CD4-positive, CD25-positive, alpha-beta regulatory T cell (primary cell): ENCODE measurements around the gene DNAH7. TPM values are rescaled to one million over a fixed set of nuclear protein-coding genes. Genes with fewer than 3 reads are reported as not detected.
"Not testable (repeated sequence)": the region's sequence is repeated elsewhere in the genome, so short reads cannot be mapped to it uniquely, and the experiment has no call there.

Source experiments
- ATAC-seq, 2 donors: fragments of 150-1000 bp; cut with Tn5 transposase; one replicate each; pipeline ENCODE4 v1.10.0; 2021; ENCODE audit warnings: low read depth in 2 of 2, moderate number of reproducible peaks in 2 of 2, moderate library complexity in 1 of 2
- DNase-seq, 3 donors: peaks; one replicate each; pipeline versions ENCODE4 v3.0.0 to v3.0.0-alpha.2; 2012 to 2022; ENCODE audit warnings: mixed read lengths in 1 of 3
- H3K27ac ChIP-seq: one replicate; pipeline ENCODE4 v1.7.0; 2013; ENCODE audit warnings: mild to moderate bottlenecking, low read length; ENCODE audit not compliant: insufficient read depth, poor library complexity, severe bottlenecking
- H3K27me3 ChIP-seq: one replicate; pipeline ENCODE4 v1.7.0; 2013; ENCODE audit warnings: low read length; ENCODE audit not compliant: control insufficient read depth, insufficient read depth
- H3K36me3 ChIP-seq: one replicate; pipeline ENCODE4 v1.7.0; 2013; ENCODE audit warnings: mild to moderate bottlenecking, low read length, moderate library complexity; ENCODE audit not compliant: control insufficient read depth, insufficient read depth
- H3K4me1 ChIP-seq: 2 replicates; pipeline ENCODE4 v1.7.0; 2013; ENCODE audit warnings: mild to moderate bottlenecking, low read length; ENCODE audit not compliant: insufficient read depth, control insufficient read depth, poor library complexity, severe bottlenecking
- H3K4me3 ChIP-seq: one replicate; pipeline ENCODE4 v1.7.0; 2013; ENCODE audit warnings: low read depth, mild to moderate bottlenecking, low read length, moderate library complexity
- H3K9me3 ChIP-seq, 2 experiments: 1 replicate in 1 of 2; 2 replicates in 1 of 2; pipeline ENCODE4 v1.7.0; 2013; ENCODE audit warnings: low read length in 2 of 2, mild to moderate bottlenecking in 1 of 2, moderate library complexity in 1 of 2; ENCODE audit not compliant: control insufficient read depth in 2 of 2
- H3K27ac Mint-ChIP-seq, 3 donors: one replicate each; pipeline ENCODE4 v1.8.0; 2020 to 2022; ENCODE audit warnings: mild to moderate bottlenecking in 3 of 3, mixed read lengths in 3 of 3, moderate library complexity in 2 of 3
- H3K27me3 Mint-ChIP-seq: one replicate; pipeline ENCODE4 v1.8.0; 2022; ENCODE audit warnings: mild to moderate bottlenecking, mixed read lengths
- H3K36me3 Mint-ChIP-seq: one replicate; pipeline ENCODE4 v1.8.0; 2020; ENCODE audit warnings: mixed read lengths
- H3K4me1 Mint-ChIP-seq, 4 donors: one replicate each; pipeline ENCODE4 v1.8.0; 2020 to 2022; ENCODE audit warnings: mixed read lengths in 4 of 4, mild to moderate bottlenecking in 1 of 4
- H3K4me3 Mint-ChIP-seq, 4 donors: one replicate each; pipeline ENCODE4 v1.8.0; 2020 to 2022; ENCODE audit warnings: mild to moderate bottlenecking in 4 of 4, mixed read lengths in 4 of 4, moderate library complexity in 3 of 4
- H3K9me3 Mint-ChIP-seq, 7 donors: one replicate each; pipeline ENCODE4 v1.8.0; 2020 to 2022; ENCODE audit warnings: mixed read lengths in 7 of 7, mild to moderate bottlenecking in 3 of 7, moderate library complexity in 2 of 7
- polyA plus RNA-seq, 4 donors: library from polyadenylated mRNA; unstranded; fragments of 300-500 nt; fragmentation: Illumina TruSeq; gene quantifications; one replicate each; pipeline ENCODE4 v1.2.3, GENCODE V29; 2021
- total RNA-seq: library from RNA; stranded (reverse); gene quantifications from one replicate; pipeline ENCODE4 v1.2.3, GENCODE V29; 2022

DNAH7 gene
- total and polyA plus RNA-seq, 5 donors from 2014 or later, result not detected

GRCh38 chr2:195945056-195945455, 123.6 kb downstream of the DNAH7 start:
- Mint-ChIP-seq H3K4me3 (no peak overlapping the region), H3K27me3 (no peaks in the 10 kb centered on the region), H3K4me1 (no peaks in the 10 kb centered on the region), H3K36me3 (no peaks in the 10 kb centered on the region), H3K27ac (no peak overlapping the region), H3K9me3 (peaks cover 0 to 15% (median 5%) of the 10 kb centered on the region in 7 donors)
- no peak for ATAC-seq
- H3K27me3 ChIP-seq, result no peaks in the 10 kb centered on the region
- H3K9me3 ChIP-seq, result no peaks in the 10 kb centered on the region
- DNase-seq, result no peak
- H3K36me3 ChIP-seq, result no peaks in the 10 kb centered on the region
- no peak overlapping the region for H3K4me3 ChIP-seq
- no peaks in the 10 kb centered on the region for H3K4me1 ChIP-seq
- H3K27ac ChIP-seq, result no peak overlapping the region

DNA sequence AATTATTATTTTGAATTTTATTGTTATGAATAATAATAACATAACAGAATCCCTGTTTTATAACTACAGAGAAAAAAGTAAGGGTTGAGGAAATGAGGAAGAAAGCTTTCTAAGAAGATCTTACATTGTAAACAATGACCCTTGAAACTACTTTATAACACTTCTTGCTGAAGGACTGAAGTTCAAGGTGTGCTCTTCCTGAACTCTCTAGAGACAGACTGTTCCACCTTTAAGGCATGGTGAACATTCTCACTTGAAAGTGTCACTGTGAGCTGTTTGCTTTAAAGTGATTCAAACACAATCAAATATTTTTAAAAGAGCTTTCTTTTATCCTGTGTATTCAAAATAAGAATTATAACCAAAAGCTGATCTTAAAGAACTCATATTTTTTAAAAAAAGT, 131.5 kb downstream of the DNAH7 start:
- Histone ChIP-seq H3K36me3 (no peaks in the 10 kb centered on the region), H3K4me3 (no peak overlapping the region), H3K27me3 (no peaks in the 10 kb centered on the region), H3K9me3 (no peaks in the 10 kb centered on the region), H3K4me1 (no peaks in the 10 kb centered on the region), H3K27ac (no peak overlapping the region)
- H3K36me3 Mint-ChIP-seq, result no peaks in the 10 kb centered on the region
- no peak overlapping the region for H3K4me3 Mint-ChIP-seq
- H3K4me1 Mint-ChIP-seq, result no peaks in the 10 kb centered on the region
- H3K27me3 Mint-ChIP-seq, result no peaks in the 10 kb centered on the region
- ATAC-seq (no peak), DNase-seq (no peak)
- peaks cover 0 to 7% (median 0%) of the 10 kb centered on the region in 7 donors for H3K9me3 Mint-ChIP-seq
- no peak overlapping the region for H3K27ac Mint-ChIP-seq

DNA sequence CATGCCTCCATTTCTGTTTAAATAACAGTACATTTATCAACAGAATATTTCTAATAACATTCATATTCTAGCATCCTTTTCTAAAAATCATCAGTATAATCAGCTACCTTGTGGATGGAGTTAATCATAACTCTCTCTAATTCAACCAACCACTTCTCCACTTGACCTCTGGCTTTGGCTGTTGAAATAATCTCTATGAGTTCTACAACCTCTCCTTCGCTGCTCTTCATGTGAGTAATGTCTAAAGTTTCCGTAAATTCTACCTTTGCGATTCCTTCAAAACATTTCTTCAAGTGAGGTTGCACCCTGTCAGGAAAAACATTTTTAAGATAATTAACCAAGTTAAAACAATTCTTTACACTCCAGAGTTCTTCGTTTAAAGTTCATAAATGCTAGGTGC, 134.2 kb downstream of the DNAH7 start:
- H3K36me3 ChIP-seq, result no peaks in the 10 kb centered on the region
- H3K9me3 ChIP-seq, result no peaks in the 10 kb centered on the region
- no peak overlapping the region for H3K4me3 ChIP-seq
- Mint-ChIP-seq H3K4me1 (no peaks in the 10 kb centered on the region), H3K27ac (no peak overlapping the region), H3K4me3 (no peak overlapping the region), H3K9me3 (peaks cover 0 to 1% (median 0%) of the 10 kb centered on the region in 7 donors), H3K27me3 (no peaks in the 10 kb centered on the region), H3K36me3 (no peaks in the 10 kb centered on the region)
- no peaks in the 10 kb centered on the region for H3K4me1 ChIP-seq
- no peaks in the 10 kb centered on the region for H3K27me3 ChIP-seq
- DNase-seq (no peak), ATAC-seq (no peak)
- no peak overlapping the region for H3K27ac ChIP-seq

- no peaks in the 10 kb centered on the region for H3K4me1 ChIP-seq
- Mint-ChIP-seq H3K27ac (no peak overlapping the region), H3K4me1 (no peaks in the 10 kb centered on the region), H3K9me3 (peaks cover 0 to 1% (median 0%) of the 10 kb centered on the region in 7 donors), H3K27me3 (no peaks in the 10 kb centered on the region), H3K4me3 (no peak overlapping the region), H3K36me3 (no peaks in the 10 kb centered on the region)
- DNase-seq, result no peak
- no peaks in the 10 kb centered on the region for H3K9me3 ChIP-seq
- no peak overlapping the region for H3K4me3 ChIP-seq
- no peaks in the 10 kb centered on the region for H3K36me3 ChIP-seq
- no peaks in the 10 kb centered on the region for H3K27me3 ChIP-seq
- no peak for ATAC-seq
- no peak overlapping the region for H3K27ac ChIP-seq
These were observed 139.1 kb downstream of the DNAH7 start for GRCh38 chr2:195929531-195929930.

DNA sequence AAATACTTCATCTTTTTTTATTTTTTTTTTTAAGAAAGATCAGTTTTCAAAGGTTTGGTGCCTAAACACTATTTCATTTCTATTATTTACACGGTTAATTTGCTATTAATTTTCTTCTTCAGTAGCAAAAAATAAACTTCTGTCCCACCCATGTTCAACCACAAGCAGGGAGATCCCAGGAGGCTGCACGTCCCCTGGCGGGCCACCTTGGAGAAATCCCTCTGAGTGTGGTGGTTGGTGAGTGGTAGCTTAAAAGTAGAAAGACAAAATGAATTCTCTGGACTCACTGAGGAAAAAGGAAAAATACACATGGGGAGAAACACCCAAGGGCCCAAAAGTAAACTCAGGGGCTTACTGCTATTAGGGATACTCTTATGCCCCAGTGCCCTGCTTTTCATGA, 143.5 kb downstream of the DNAH7 start:
- no peaks in the 10 kb centered on the region for H3K4me1 ChIP-seq
- Mint-ChIP-seq H3K4me3 (no peak overlapping the region), H3K4me1 (no peaks in the 10 kb centered on the region), H3K9me3 (peaks cover 0 to 3% (median 1%) of the 10 kb centered on the region in 7 donors), H3K27me3 (no peaks in the 10 kb centered on the region), H3K27ac (no peak overlapping the region), H3K36me3 (no peaks in the 10 kb centered on the region)
- no peaks in the 10 kb centered on the region for H3K9me3 ChIP-seq
- no peaks in the 10 kb centered on the region for H3K27me3 ChIP-seq
- H3K36me3 ChIP-seq, result no peaks in the 10 kb centered on the region
- H3K4me3 ChIP-seq, result no peak overlapping the region
- H3K27ac ChIP-seq, result no peak overlapping the region
- no peak for DNase-seq
- ATAC-seq, result no peak

- Histone ChIP-seq H3K4me1 (no peaks in the 10 kb centered on the region), H3K27me3 (no peaks in the 10 kb centered on the region), H3K27ac (no peak overlapping the region), H3K9me3 (no peaks in the 10 kb centered on the region), H3K4me3 (no peak overlapping the region), H3K36me3 (no peaks in the 10 kb centered on the region)
- Mint-ChIP-seq H3K4me1 (no peaks in the 10 kb centered on the region), H3K9me3 (peaks cover 0 to 4% (median 0%) of the 10 kb centered on the region in 7 donors), H3K27me3 (no peaks in the 10 kb centered on the region), H3K27ac (no peak overlapping the region), H3K4me3 (no peak overlapping the region), H3K36me3 (no peaks in the 10 kb centered on the region)
- DNase-seq, result no peak
- ATAC-seq, result no peak
These were observed 144.7 kb downstream of the DNAH7 start for GRCh38 chr2:195923889-195924288.

- H3K9me3 Mint-ChIP-seq, DNase-seq, H3K27ac Mint-ChIP-seq, H3K4me3 Mint-ChIP-seq, H3K36me3 ChIP-seq, H3K4me1 Mint-ChIP-seq, H3K4me3 ChIP-seq, H3K27me3 Mint-ChIP-seq, H3K27ac ChIP-seq, ATAC-seq, H3K27me3 ChIP-seq, H3K9me3 ChIP-seq, H3K4me1 ChIP-seq, H3K36me3 Mint-ChIP-seq: not testable (repeated sequence)
These were observed 151.5 kb downstream of the DNAH7 start for GRCh38 chr2:195917021-195917600.

DNA sequence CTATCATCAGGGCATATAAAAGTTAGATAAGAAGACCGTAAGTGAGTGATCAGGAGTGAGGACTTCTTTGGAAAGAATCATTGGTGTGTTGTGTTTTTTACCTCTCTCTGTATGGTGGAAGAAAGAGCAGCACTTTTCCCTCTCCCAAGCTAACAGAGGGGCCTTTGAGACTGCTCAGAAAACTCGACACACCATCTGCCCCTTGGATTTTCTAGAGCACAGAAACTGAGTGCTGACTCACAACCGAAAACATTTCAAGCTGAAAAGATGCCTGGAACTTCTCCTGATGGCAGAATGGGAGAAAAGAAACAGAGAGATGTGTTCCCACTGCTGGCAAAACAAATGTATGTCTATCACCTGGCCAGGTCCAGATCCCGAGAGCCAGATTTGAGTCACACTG, 156.6 kb downstream of the DNAH7 start:
- Mint-ChIP-seq H3K4me1 (no peaks in the 10 kb centered on the region), H3K36me3 (no peaks in the 10 kb centered on the region), H3K27me3 (peaks cover 4% of the 10 kb centered on the region), H3K4me3 (no peak overlapping the region), H3K9me3 (peaks cover 0 to 4% (median 2%) of the 10 kb centered on the region in 7 donors), H3K27ac (no peak overlapping the region)
- no peaks in the 10 kb centered on the region for H3K27me3 ChIP-seq
- H3K4me3 ChIP-seq, result no peak overlapping the region
- no peaks in the 10 kb centered on the region for H3K4me1 ChIP-seq
- no peak for ATAC-seq
- no peaks in the 10 kb centered on the region for H3K9me3 ChIP-seq
- no peaks in the 10 kb centered on the region for H3K36me3 ChIP-seq
- no peak overlapping the region for H3K27ac ChIP-seq
- DNase-seq, result no peak
